ENCODE results near the gene COL2A1.
A peak's percentile ranks its signal among the peaks of the same experiment; 100 is the strongest.

The COL2A1 gene

GRCh38 chr12:47942614-47943225 is 61.6 kb downstream of the COL2A1 start:
- no peak for DNase-seq

- peak; percentile 41 to 60 for DNase-seq
Observed at GRCh38 chr12:47941871-47942613, 62.2 kb downstream of the COL2A1 start.

GRCh38 chr12:47941475-47941780 is 62.8 kb downstream of the COL2A1 start:
- DNase-seq: no peak

GRCh38 chr12:47940773-47941474 is 63.4 kb downstream of the COL2A1 start:
- DNase-seq: no peak

GRCh38 chr12:47939009-47939601 is 65.2 kb downstream of the COL2A1 start:
- no peak for DNase-seq

- DNase-seq: no peak
Observed at GRCh38 chr12:47938594-47938993, 65.7 kb downstream of the COL2A1 start.

- DNase-seq: no peak
Observed at GRCh38 chr12:47938093-47938492, 66.2 kb downstream of the COL2A1 start.

- DNase-seq: no peak
Observed at GRCh38 chr12:47935184-47935583, 69.1 kb downstream of the COL2A1 start.

GRCh38 chr12:47931187-47931586 is 73.1 kb downstream of the COL2A1 start:
- DNase-seq: no peak

- DNase-seq: no peak
Observed at GRCh38 chr12:47930634-47931033, 73.6 kb downstream of the COL2A1 start.

- no peak for DNase-seq
Observed at GRCh38 chr12:47927346-47927745, 76.9 kb downstream of the COL2A1 start.
